GM23248 (cell line): ENCODE results near the gene RAB33B. TPM values are rescaled to one million over a fixed set of nuclear protein-coding genes. Genes with fewer than 3 reads are reported as not detected.
A peak's percentile ranks its signal among the peaks of the same experiment; 100 is the strongest.
"Not testable (repeated sequence)": the region's sequence is repeated elsewhere in the genome, so short reads cannot be mapped to it uniquely, and the experiment has no call there.

ENCODE experiments used
- DNase-seq: peaks from one replicate; pipeline ENCODE4 v3.0.0-alpha.2; 2015
- H2AFZ ChIP-seq: fragments of 200-600 bp; sonication (generic); 2 replicates; pipeline ENCODE4 v1.6.1; 2016; ENCODE audit warnings: antibody characterized with exemption
- H3F3A ChIP-seq: fragments of 200-600 bp; sonication (generic); 2 replicates; pipeline ENCODE4 v1.6.1; 2016; ENCODE audit warnings: mild to moderate bottlenecking, antibody characterized with exemption, mixed run types; ENCODE audit not compliant: insufficient read depth
- H3K27ac ChIP-seq: fragments of 200-600 bp; sonication (generic); 2 replicates; pipeline ENCODE4 v1.5.1; 2016; ENCODE audit warnings: mild to moderate bottlenecking
- H3K27me3 ChIP-seq: fragments of 200-600 bp; sonication (generic); replicated peaks from 2 replicates; pipeline ENCODE4 v1.6.1; 2016; ENCODE audit warnings: mild to moderate bottlenecking; ENCODE audit not compliant: insufficient read depth
- H3K36me3 ChIP-seq: fragments of 200-600 bp; sonication (generic); 2 replicates; pipeline ENCODE4 v1.6.1; 2016; ENCODE audit warnings: low read depth, mild to moderate bottlenecking
- H3K4me1 ChIP-seq: fragments of 200-600 bp; sonication (generic); 2 replicates; pipeline ENCODE4 v1.6.1; 2016; ENCODE audit warnings: mild to moderate bottlenecking; ENCODE audit not compliant: insufficient read depth
- H3K4me2 ChIP-seq: fragments of 200-600 bp; sonication (generic); one replicate; pipeline ENCODE4 v1.6.1; 2016; ENCODE audit warnings: mild to moderate bottlenecking; ENCODE audit not compliant: unreplicated experiment
- H3K4me3 ChIP-seq: fragments of 200-600 bp; sonication (generic); 2 replicates; pipeline ENCODE4 v1.5.1; 2016; ENCODE audit warnings: mild to moderate bottlenecking
- H3K79me2 ChIP-seq: fragments of 200-600 bp; sonication (generic); 2 replicates; pipeline ENCODE4 v1.6.1; 2016; ENCODE audit warnings: mild to moderate bottlenecking; ENCODE audit not compliant: insufficient read depth
- H3K9ac ChIP-seq: fragments of 200-600 bp; sonication (generic); 2 replicates; pipeline ENCODE4 v1.6.1; 2016; ENCODE audit warnings: mild to moderate bottlenecking
- H3K9me2 ChIP-seq: fragments of 200-600 bp; sonication (generic); 2 replicates; pipeline ENCODE4 v1.6.1; 2016; ENCODE audit warnings: mixed run types, mild to moderate bottlenecking, moderate library complexity; ENCODE audit not compliant: insufficient read depth
- H3K9me3 ChIP-seq: fragments of 200-600 bp; sonication (generic); one replicate; pipeline ENCODE4 v1.6.1; 2017; ENCODE audit warnings: low read depth
- H4K20me1 ChIP-seq: fragments of 200-600 bp; sonication (generic); 2 replicates; pipeline ENCODE4 v1.6.0; 2016; ENCODE audit not compliant: insufficient read depth
- EZH2 ChIP-seq: fragments of 200-600 bp; sonication (generic); IDR thresholded peaks from 2 replicates; pipeline ENCODE4 v1.6.1; 2018; ENCODE audit warnings: antibody characterized with exemption, mild to moderate bottlenecking; ENCODE audit not compliant: insufficient read depth, poor library complexity, severe bottlenecking
- EZH2phosphoT487 ChIP-seq: fragments of 200-600 bp; sonication (generic); IDR thresholded peaks from 2 replicates; pipeline ENCODE4 v1.6.1; 2018; ENCODE audit warnings: antibody characterized with exemption, moderate library complexity, mild to moderate bottlenecking, low read depth; ENCODE audit not compliant: insufficient read depth
- WGBS, 2 experiments: methylation state at CpG; one replicate each; pipeline ENCODE4 v1.1.6; 2015 to 2017; ENCODE audit warnings: low lambda C conversion rate in 2 of 2, low coverage in 1 of 2; ENCODE audit errors: missing lambda C conversion rate in 2 of 2; 5-methylcytosine and 5-hydroxymethylcytosine counted together
- in situ Hi-C: fragments of 300-500 bp; cut with MboI; formaldehyde crosslinking; loops from 2 replicates; pipeline ENCODE4 v1.15.0; 2020
- polyA plus RNA-seq: library from polyadenylated mRNA; unstranded; fragments of >200 nt; fragmentation: Nextera tagmentation; extraction: Ambion mirVana; gene quantifications from 2 replicates; pipeline ENCODE4 v1.2.1, GENCODE V29; 2016
- total RNA-seq: library from RNA; depleted of rRNA; stranded (reverse); fragments of >200 nt; shearing (Covaris generic); gene quantifications from 2 replicates; pipeline ENCODE4 v1.2.3, GENCODE V29; 2014; rRNA removed

Gene RAB33B
- total RNA-seq (13.2 and 15.2 TPM in 2 replicates), polyA plus RNA-seq (10.2 and 11.6 TPM in 2 replicates)

GRCh38 chr4:139454111-139455045 lies at the start of gene RAB33B:
Gene RAB33B (plus strand): TSS chr4:139454121. CDS start chr4:139454196, 75 bp downstream.
- no peaks in the 10 kb centered on the region for H4K20me1 ChIP-seq
- H3K36me3 ChIP-seq = no peaks in the 10 kb centered on the region
- peak within 1 kb of the TSS; percentile 90 for H3K9ac ChIP-seq
- TF ChIP-seq EZH2 = no peak
- TF ChIP-seq EZH2phosphoT487 = no peak
- H3K4me2 ChIP-seq = peak within 1 kb of the TSS; percentile 96
- no peaks in the 10 kb centered on the region for H3K27me3 ChIP-seq
- no peaks in the 10 kb centered on the region for H3K9me3 ChIP-seq
- H3K79me2 ChIP-seq = peaks cover 81% of the 10 kb centered on the region
- peaks cover 51% of the 10 kb centered on the region for H3K4me1 ChIP-seq
- peaks cover 19% of the 10 kb centered on the region for H3F3A ChIP-seq
- WGBS, 2 experiments = 1 to 2% methylated on average over 45 of the region's 46 CpGs
- H2AFZ ChIP-seq = peak within 1 kb of the TSS; percentile 88
- H3K4me3 ChIP-seq = peak within 1 kb of the TSS; percentile 85
- peak within 1 kb of the TSS; percentile 87 for H3K27ac ChIP-seq
- in situ Hi-C loops = no loop called here
- peak; percentile 96 for DNase-seq
- no peaks in the 10 kb centered on the region for H3K9me2 ChIP-seq

- DNase-seq = no peak
- Histone ChIP-seq H4K20me1 (no peaks in the 10 kb centered on the region), H3K4me3 (no peak overlapping the region), H3K36me3 (no peaks in the 10 kb centered on the region), H3K9ac (no peak overlapping the region), H3K79me2 (no peaks in the 10 kb centered on the region), H3K4me2 (no peak overlapping the region), H3K27ac (no peak overlapping the region), H3K9me2 (no peaks in the 10 kb centered on the region), H3K9me3 (no peaks in the 10 kb centered on the region), H2AFZ (no peak overlapping the region), H3K4me1 (no peaks in the 10 kb centered on the region), H3F3A (no peaks in the 10 kb centered on the region), H3K27me3 (no peaks in the 10 kb centered on the region)
- in situ Hi-C loops = no loop called here
- no peak for TF ChIP-seq EZH2
- no peak for TF ChIP-seq EZH2phosphoT487
Measured at GRCh38 chr4:139410312-139410711, 43.6 kb upstream of the RAB33B start.

- H3K36me3 ChIP-seq, H3K9me2 ChIP-seq, H3K4me2 ChIP-seq, H3K9ac ChIP-seq, H3K27ac ChIP-seq, H3K9me3 ChIP-seq, H2AFZ ChIP-seq, H3K4me3 ChIP-seq, H4K20me1 ChIP-seq, H3K4me1 ChIP-seq, DNase-seq, in situ Hi-C loops, H3F3A ChIP-seq, H3K27me3 ChIP-seq, H3K79me2 ChIP-seq: not testable (repeated sequence)
- 89 to 91% methylated on average over 8 of the region's 8 CpGs for WGBS, 2 experiments
Measured at GRCh38 chr4:139414671-139415210, 39.2 kb upstream of the RAB33B start.

- Histone ChIP-seq H3K27me3 (no peaks in the 10 kb centered on the region), H3K4me3 (no peak overlapping the region), H3F3A (peaks cover 10% of the 10 kb centered on the region; the same call in 1 of the 2 replicates), H4K20me1 (no peaks in the 10 kb centered on the region), H2AFZ (no peak overlapping the region), H3K36me3 (no peaks in the 10 kb centered on the region), H3K9me3 (no peaks in the 10 kb centered on the region), H3K9ac (no peak overlapping the region), H3K27ac (no peak overlapping the region), H3K79me2 (no peaks in the 10 kb centered on the region), H3K4me1 (peaks cover 11% of the 10 kb centered on the region), H3K9me2 (no peaks in the 10 kb centered on the region), H3K4me2 (no peak overlapping the region)
- TF ChIP-seq EZH2 (no peak), EZH2phosphoT487 (no peak)
- in situ Hi-C loops = no loop called here
- peak; percentile 59 for DNase-seq
- 75 to 80% methylated on average over 2 of the region's 2 CpGs for WGBS, 2 experiments
Measured at GRCh38 chr4:139416073-139416673, 37.7 kb upstream of the RAB33B start.
